ENCODE measurements around the gene PRR20G. TPM values are rescaled to one million over a fixed set of nuclear protein-coding genes. Genes with fewer than 3 reads are reported as not detected.
"Not testable (repeated sequence)": the region's sequence is repeated elsewhere in the genome, so short reads cannot be mapped to it uniquely, and the experiment has no call there.

Gene PRR20G
- total RNA-seq, 1 experiment from 2014 or later = not detected

- no peak for DNase-seq (ENCODE audit: low read depth)
These were observed 11.4 kb upstream of the PRR20G start for GRCh38 chr3:127299276-127299675.

GRCh38 chr3:127296959-127297358 is 9.1 kb upstream of the PRR20G start:
- DNase-seq (ENCODE audit: low read depth) = no peak

- no peak for DNase-seq (ENCODE audit: low read depth)
These were observed 8.3 kb upstream of the PRR20G start for GRCh38 chr3:127296166-127296565.

- not testable (repeated sequence) for DNase-seq (ENCODE audit: low read depth)
These were observed 5.8 kb upstream of the PRR20G start for GRCh38 chr3:127293650-127294049.

GRCh38 chr3:127291611-127292010 is 3.8 kb upstream of the PRR20G start:
- DNase-seq (ENCODE audit: low read depth) = no peak

- DNase-seq (ENCODE audit: low read depth) = no peak
These were observed 3.3 kb upstream of the PRR20G start for GRCh38 chr3:127291114-127291513.

- peak; percentile 66 for DNase-seq (ENCODE audit: low read depth)
These were observed 2.1 kb upstream of the PRR20G start for GRCh38 chr3:127289706-127290575.

GRCh38 chr3:127288921-127289705 is 1.3 kb upstream of the PRR20G start:
- DNase-seq (ENCODE audit: low read depth) = no peak

GRCh38 chr3:127288343-127288742 is 497 bp upstream of the PRR20G start:
- no peak for DNase-seq (ENCODE audit: low read depth)

GRCh38 chr3:127286571-127287140 is 1.2 kb downstream of the PRR20G start:
- peak; percentile 78 for DNase-seq (ENCODE audit: low read depth)

GRCh38 chr3:127284258-127284657 is 3.6 kb downstream of the PRR20G start:
- no peak for DNase-seq (ENCODE audit: low read depth)

GRCh38 chr3:127277561-127277960 is 10.3 kb downstream of the PRR20G start:
- DNase-seq (ENCODE audit: low read depth) = peak; percentile 27

GRCh38 chr3:127276995-127277394 is 10.9 kb downstream of the PRR20G start:
- DNase-seq (ENCODE audit: low read depth) = no peak

GRCh38 chr3:127276396-127276795 is 11.4 kb downstream of the PRR20G start:
- DNase-seq (ENCODE audit: low read depth) = no peak

- peak; percentile 88 for DNase-seq (ENCODE audit: low read depth)
These were observed 12.5 kb downstream of the PRR20G start for GRCh38 chr3:127275287-127275781.

- DNase-seq (ENCODE audit: low read depth) = no peak
These were observed 13.6 kb downstream of the PRR20G start for GRCh38 chr3:127274200-127274760.

- DNase-seq (ENCODE audit: low read depth) = no peak
These were observed 14.6 kb downstream of the PRR20G start for GRCh38 chr3:127273206-127273605.

- DNase-seq (ENCODE audit: low read depth) = no peak
These were observed 21.7 kb downstream of the PRR20G start for GRCh38 chr3:127266186-127266585.

GRCh38 chr3:127265581-127265981 is 22.3 kb downstream of the PRR20G start:
- no peak for DNase-seq (ENCODE audit: low read depth)

GRCh38 chr3:127264794-127265514 is 22.9 kb downstream of the PRR20G start:
- DNase-seq (ENCODE audit: low read depth) = no peak

GRCh38 chr3:127264292-127264691 is 23.6 kb downstream of the PRR20G start:
- peak; percentile 46 for DNase-seq (ENCODE audit: low read depth)
